WERI-Rb-1 (cell line): ENCODE measurements around the gene BRCA2.

Experiments
- DNase-seq: peaks from one replicate; pipeline ENCODE4 v3.0.0-alpha.2; 2020
- H3K27ac ChIP-seq: fragments of 250-450 bp; sonication (Bioruptor Pico); 2 replicates; pipeline ENCODE4 v1.5.1; 2020; ENCODE audit warnings: mild to moderate bottlenecking, moderate library complexity
- H3K27me3 ChIP-seq: fragments of 250-450 bp; sonication (Bioruptor Pico); 2 replicates; pipeline ENCODE4 v1.5.1; 2021; ENCODE audit warnings: mild to moderate bottlenecking, low read depth, moderate library complexity; ENCODE audit not compliant: insufficient read depth, severe bottlenecking
- H3K36me3 ChIP-seq: fragments of 250-450 bp; sonication (Bioruptor Pico); 2 replicates; pipeline ENCODE4 v1.5.1; 2020; ENCODE audit warnings: mild to moderate bottlenecking, moderate library complexity
- H3K4me3 ChIP-seq: 2 replicates; pipeline ENCODE4 v1.5.1; 2011; ENCODE audit warnings: low read depth, mild to moderate bottlenecking, control low read depth, low read length
- H3K9me3 ChIP-seq: fragments of 250-450 bp; sonication (Bioruptor Pico); 2 replicates; pipeline ENCODE4 v1.5.1; 2021; ENCODE audit warnings: mild to moderate bottlenecking, moderate library complexity; ENCODE audit not compliant: severe bottlenecking
- CTCF ChIP-seq: IDR thresholded peaks from 2 replicates; pipeline ENCODE4 v1.5.1; 2011; ENCODE audit warnings: low read depth, mild to moderate bottlenecking, control low read depth, inconsistent platforms, low read length

Gene BRCA2

GRCh38 chr13:32409561-32410421 is 94.5 kb downstream of the BRCA2 start:
- no peak overlapping the region for H3K27ac ChIP-seq
- no peak for DNase-seq
- no peaks in the 10 kb centered on the region for H3K27me3 ChIP-seq
- no peak overlapping the region for H3K4me3 ChIP-seq
- no peaks in the 10 kb centered on the region for H3K36me3 ChIP-seq
- no peak for TF ChIP-seq CTCF
- H3K9me3 ChIP-seq = no peaks in the 10 kb centered on the region

- H3K27ac ChIP-seq = no peak overlapping the region
- no peaks in the 10 kb centered on the region for H3K27me3 ChIP-seq
- H3K36me3 ChIP-seq = no peaks in the 10 kb centered on the region
- DNase-seq = no peak
- no peak for TF ChIP-seq CTCF
- H3K4me3 ChIP-seq = no peak overlapping the region
- no peaks in the 10 kb centered on the region for H3K9me3 ChIP-seq
Measured at GRCh38 chr13:32413284-32413683, 98.0 kb downstream of the BRCA2 start.

- no peak for DNase-seq
- no peak for TF ChIP-seq CTCF
- Histone ChIP-seq H3K4me3 (no peak overlapping the region), H3K9me3 (no peaks in the 10 kb centered on the region), H3K36me3 (no peaks in the 10 kb centered on the region), H3K27me3 (no peaks in the 10 kb centered on the region), H3K27ac (no peak overlapping the region)
Measured at GRCh38 chr13:32414580-32414979, 99.3 kb downstream of the BRCA2 start.

- Histone ChIP-seq H3K4me3 (no peak overlapping the region), H3K36me3 (no peaks in the 10 kb centered on the region), H3K9me3 (no peaks in the 10 kb centered on the region), H3K27me3 (no peaks in the 10 kb centered on the region), H3K27ac (no peak overlapping the region)
- TF ChIP-seq CTCF = peak; percentile 62
- peak; percentile 21 for DNase-seq
Measured at GRCh38 chr13:32415019-32415418, 99.7 kb downstream of the BRCA2 start.

- no peak overlapping the region for H3K4me3 ChIP-seq
- H3K9me3 ChIP-seq = no peaks in the 10 kb centered on the region
- no peaks in the 10 kb centered on the region for H3K27me3 ChIP-seq
- no peaks in the 10 kb centered on the region for H3K36me3 ChIP-seq
- no peak for TF ChIP-seq CTCF
- DNase-seq = no peak
- no peak overlapping the region for H3K27ac ChIP-seq
Measured at GRCh38 chr13:32417995-32418394, 102.7 kb downstream of the BRCA2 start.

- Histone ChIP-seq H3K36me3 (no peaks in the 10 kb centered on the region), H3K27me3 (no peaks in the 10 kb centered on the region), H3K4me3 (no peak overlapping the region), H3K27ac (no peak overlapping the region), H3K9me3 (no peaks in the 10 kb centered on the region)
- no peak for TF ChIP-seq CTCF
- DNase-seq = no peak
Measured at GRCh38 chr13:32419862-32420261, 104.6 kb downstream of the BRCA2 start.
